Parathyroid adenoma (tissue), 2 donors: ENCODE results near the gene OR2A5.

Experiments
- H2AFZ ChIP-seq: fragments of 300-600 bp; sonication (generic); one replicate; pipeline ENCODE4 v1.7.0; 2017; ENCODE audit warnings: antibody characterized with exemption, mild to moderate bottlenecking
- H3K27ac ChIP-seq: fragments of 300-600 bp; sonication (generic); one replicate; pipeline ENCODE4 v1.7.0; 2017
- H3K27me3 ChIP-seq: fragments of 300-600 bp; sonication (generic); one replicate; pipeline ENCODE4 v1.7.0; 2017; ENCODE audit warnings: low read length; ENCODE audit not compliant: control insufficient read depth, insufficient read depth
- H3K36me3 ChIP-seq: fragments of 300-600 bp; sonication (generic); one replicate; pipeline ENCODE4 v1.7.0; 2017; ENCODE audit warnings: low read length; ENCODE audit not compliant: control insufficient read depth, insufficient read depth
- H3K4me1 ChIP-seq: fragments of 300-600 bp; sonication (generic); one replicate; pipeline ENCODE4 v1.7.0; 2017; ENCODE audit warnings: control low read depth
- H3K4me2 ChIP-seq: fragments of 300-600 bp; sonication (generic); one replicate; pipeline ENCODE4 v1.7.0; 2017; ENCODE audit warnings: low read length
- H3K4me3 ChIP-seq: fragments of 300-600 bp; sonication (generic); one replicate; pipeline ENCODE4 v1.7.0; 2017; ENCODE audit warnings: low read depth, low read length
- H3K79me2 ChIP-seq: fragments of 300-600 bp; sonication (generic); one replicate; pipeline ENCODE4 v1.7.0; 2017; ENCODE audit warnings: control low read depth
- H3K9ac ChIP-seq: fragments of 300-600 bp; sonication (generic); one replicate; pipeline ENCODE4 v1.7.0; 2017; ENCODE audit warnings: mild to moderate bottlenecking
- H3K9me3 ChIP-seq: fragments of 300-600 bp; sonication (generic); one replicate; pipeline ENCODE4 v1.7.0; 2017; ENCODE audit warnings: low read length; ENCODE audit not compliant: control insufficient read depth
- CTCF ChIP-seq: fragments of 300-600 bp; sonication (generic); IDR thresholded peaks from one replicate; pipeline ENCODE4 v1.7.0; 2017; ENCODE audit warnings: antibody characterized with exemption, mild to moderate bottlenecking
- donor health status: primary hyperparathyroidism.

OR2A5 gene

DNA sequence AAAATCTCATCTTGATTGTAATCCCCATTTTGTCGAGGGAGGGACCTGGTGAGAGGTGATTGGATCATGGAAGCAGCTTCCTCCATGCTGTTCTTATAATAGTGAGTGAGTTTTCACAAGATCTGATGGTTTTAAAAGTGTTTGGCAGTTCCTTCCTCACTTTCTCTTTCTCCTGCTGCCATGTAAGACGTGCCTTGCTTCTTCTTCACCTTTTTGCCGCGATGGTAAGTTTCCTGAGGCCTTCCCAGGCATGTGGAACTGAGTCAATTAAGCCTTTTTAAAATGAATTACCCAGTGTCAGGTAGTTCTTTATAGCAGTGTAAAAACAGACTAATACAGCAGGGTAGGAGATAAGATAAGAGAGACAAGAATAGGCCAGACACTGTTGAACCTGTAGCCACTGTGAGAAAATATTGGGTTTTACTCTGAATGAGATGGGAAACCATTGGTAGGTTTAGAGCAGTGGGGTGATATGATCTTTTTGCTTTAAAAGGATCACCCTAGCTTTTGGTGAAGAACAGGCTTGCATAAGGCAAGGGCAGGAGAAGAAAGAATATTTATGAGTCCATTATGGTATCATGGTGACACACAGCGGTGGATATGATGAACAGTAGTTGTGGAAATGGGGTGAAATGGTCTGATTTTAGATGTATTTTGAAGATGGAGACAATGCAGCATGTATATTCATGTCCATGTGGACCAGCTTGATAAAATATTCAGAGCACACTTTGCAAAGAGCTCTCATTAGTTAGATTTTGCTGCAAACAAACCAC lies 37.1 kb upstream of the OR2A5 start:
- H3K27ac ChIP-seq, result no peak overlapping the region
- no peak overlapping the region for H3K9ac ChIP-seq
- no peak overlapping the region for H3K4me3 ChIP-seq
- no peak overlapping the region for H2AFZ ChIP-seq
- no peaks in the 10 kb centered on the region for H3K4me1 ChIP-seq
- H3K36me3 ChIP-seq, result no peaks in the 10 kb centered on the region
- H3K9me3 ChIP-seq, result no peaks in the 10 kb centered on the region
- H3K27me3 ChIP-seq, result no peaks in the 10 kb centered on the region
- H3K4me2 ChIP-seq, result no peak overlapping the region
- no peak for TF ChIP-seq CTCF
- no peaks in the 10 kb centered on the region for H3K79me2 ChIP-seq

GRCh38 chr7:144018065-144018464 lies 30.7 kb upstream of the OR2A5 start:
- no peak for TF ChIP-seq CTCF
- Histone ChIP-seq H3K36me3 (no peaks in the 10 kb centered on the region), H3K27ac (no peak overlapping the region), H3K4me1 (no peaks in the 10 kb centered on the region), H3K9ac (no peak overlapping the region), H3K4me3 (no peak overlapping the region), H3K9me3 (no peaks in the 10 kb centered on the region), H3K4me2 (no peak overlapping the region), H2AFZ (no peak overlapping the region), H3K79me2 (no peaks in the 10 kb centered on the region), H3K27me3 (no peaks in the 10 kb centered on the region)

GRCh38 chr7:144019457-144019856 lies 29.3 kb upstream of the OR2A5 start:
- no peaks in the 10 kb centered on the region for H3K4me1 ChIP-seq
- H3K4me3 ChIP-seq, result no peak overlapping the region
- no peaks in the 10 kb centered on the region for H3K9me3 ChIP-seq
- no peak overlapping the region for H3K9ac ChIP-seq
- no peak overlapping the region for H2AFZ ChIP-seq
- H3K27ac ChIP-seq, result no peak overlapping the region
- H3K4me2 ChIP-seq, result no peak overlapping the region
- H3K27me3 ChIP-seq, result no peaks in the 10 kb centered on the region
- H3K79me2 ChIP-seq, result no peaks in the 10 kb centered on the region
- no peak for TF ChIP-seq CTCF
- H3K36me3 ChIP-seq, result no peaks in the 10 kb centered on the region

- Histone ChIP-seq H3K79me2 (no peaks in the 10 kb centered on the region), H3K27me3 (no peaks in the 10 kb centered on the region), H2AFZ (no peak overlapping the region), H3K4me2 (no peak overlapping the region), H3K4me1 (no peaks in the 10 kb centered on the region), H3K9ac (no peak overlapping the region), H3K27ac (no peak overlapping the region), H3K9me3 (no peaks in the 10 kb centered on the region), H3K36me3 (no peaks in the 10 kb centered on the region), H3K4me3 (no peak overlapping the region)
- TF ChIP-seq CTCF, result no peak
These were observed 28.4 kb upstream of the OR2A5 start for GRCh38 chr7:144020340-144020739.

- Histone ChIP-seq H3K4me2 (no peak overlapping the region), H3K9me3 (no peaks in the 10 kb centered on the region), H3K27ac (no peak overlapping the region), H3K4me3 (no peak overlapping the region), H3K79me2 (no peaks in the 10 kb centered on the region), H3K9ac (no peak overlapping the region), H3K27me3 (no peaks in the 10 kb centered on the region), H2AFZ (no peak overlapping the region), H3K4me1 (no peaks in the 10 kb centered on the region), H3K36me3 (no peaks in the 10 kb centered on the region)
- no peak for TF ChIP-seq CTCF
These were observed 26.6 kb upstream of the OR2A5 start for GRCh38 chr7:144022169-144022568.
